NCI-H1092 (cell line): ENCODE data around the gene CALHM3.
"Not testable (repeated sequence)": the region's sequence is repeated elsewhere in the genome, so short reads cannot be mapped to it uniquely, and the experiment has no call there.

Source experiments
- DNase-seq: peaks from one replicate; lab custom pipeline; 2025; lab: John Stamatoyannopoulos, UW

Gene CALHM3

DNA sequence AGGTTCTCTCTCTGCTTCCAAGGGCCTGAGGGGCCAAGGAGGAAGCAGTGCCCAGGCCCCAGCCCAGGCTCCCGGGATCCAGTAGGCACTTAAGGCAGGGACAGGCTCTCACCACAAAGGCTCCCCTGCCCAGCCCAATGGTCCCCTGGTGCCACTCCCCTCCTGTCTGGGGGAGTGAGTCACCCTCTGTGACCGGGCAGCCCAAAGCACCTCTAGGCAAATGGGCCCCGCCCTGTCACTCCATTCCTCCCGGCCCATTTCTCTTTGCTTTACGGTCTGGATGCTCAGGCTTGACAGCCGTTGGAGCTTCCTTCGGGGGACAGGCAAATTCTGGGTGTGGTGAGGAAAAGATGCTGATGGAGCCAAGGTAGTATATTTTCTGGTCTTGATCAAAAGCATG is at the start of gene CALHM3:
TSS of gene CALHM3 (minus strand) at position 106 of the 400 bp plus-strand sequence. CDS start 208 bp downstream, outside the sequence.
- DNase-seq, result no peak

DNA sequence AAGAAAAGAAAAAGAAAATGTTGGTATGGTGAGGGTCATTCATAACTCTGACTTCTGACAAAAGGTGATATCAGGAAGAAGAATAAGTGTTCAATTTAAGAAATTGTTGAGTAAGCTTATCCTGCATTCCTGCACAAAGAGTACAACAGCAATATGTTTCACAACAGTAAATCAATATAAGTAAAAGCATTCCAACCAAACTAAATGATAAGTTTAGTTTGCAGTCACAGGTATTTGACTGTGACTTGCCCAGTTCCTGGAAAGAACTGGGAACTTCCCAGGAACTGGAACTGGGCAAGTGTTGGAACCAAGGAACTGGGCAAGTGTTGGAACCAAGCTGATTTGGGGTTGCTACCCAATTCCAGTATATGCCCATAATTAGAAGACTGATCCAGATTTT is 49.5 kb upstream of the CALHM3 start:
- DNase-seq, result no peak

DNA sequence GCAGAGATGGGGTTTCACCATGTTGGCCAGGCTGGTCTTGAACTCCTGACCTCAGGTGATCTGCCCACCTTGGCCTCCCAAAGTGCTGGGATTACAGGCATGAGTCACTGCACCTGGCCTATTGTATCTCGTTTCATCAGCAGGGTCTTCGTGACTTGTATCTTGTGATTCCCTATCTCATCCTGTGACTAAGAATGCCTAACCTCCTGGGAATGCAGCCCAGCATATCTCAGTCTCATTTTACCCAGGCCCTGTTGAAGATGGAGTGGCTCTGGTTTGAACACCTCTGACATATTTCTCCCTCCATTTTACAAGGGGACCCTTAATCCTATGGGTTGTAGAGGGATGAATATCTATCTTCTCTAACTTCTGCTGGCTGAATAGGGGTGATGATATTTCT is 48.4 kb upstream of the CALHM3 start:
- DNase-seq, result not testable (repeated sequence)

- no peak for DNase-seq
Measured at GRCh38 chr10:103525901-103526300, 46.9 kb upstream of the CALHM3 start.

- DNase-seq, result no peak
Measured at GRCh38 chr10:103523683-103524082, 44.6 kb upstream of the CALHM3 start.

- DNase-seq, result not testable (repeated sequence)
Measured at GRCh38 chr10:103522006-103522405, 43.0 kb upstream of the CALHM3 start.

DNA sequence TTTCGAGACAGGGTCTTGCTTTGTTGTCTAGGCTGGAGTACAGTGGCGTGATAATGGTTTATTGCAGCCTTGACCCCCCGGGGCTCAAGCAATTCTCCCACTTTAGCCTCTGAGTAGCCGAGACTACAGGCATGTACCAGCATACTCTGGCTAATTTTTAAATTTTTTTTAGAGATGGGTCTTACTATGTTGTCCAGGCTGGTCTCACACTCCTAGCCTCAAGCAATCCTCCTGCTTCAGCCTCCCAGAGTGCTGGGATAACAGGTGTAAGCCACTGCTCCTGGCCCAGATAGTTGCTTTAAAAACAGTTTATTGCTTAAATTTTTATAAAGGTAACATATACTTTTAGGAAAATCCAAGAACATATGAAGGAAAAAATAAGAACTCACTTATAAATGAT is 40.8 kb upstream of the CALHM3 start:
- DNase-seq, result no peak

GRCh38 chr10:103517234-103518085 is 38.4 kb upstream of the CALHM3 start:
- no peak for DNase-seq

DNA sequence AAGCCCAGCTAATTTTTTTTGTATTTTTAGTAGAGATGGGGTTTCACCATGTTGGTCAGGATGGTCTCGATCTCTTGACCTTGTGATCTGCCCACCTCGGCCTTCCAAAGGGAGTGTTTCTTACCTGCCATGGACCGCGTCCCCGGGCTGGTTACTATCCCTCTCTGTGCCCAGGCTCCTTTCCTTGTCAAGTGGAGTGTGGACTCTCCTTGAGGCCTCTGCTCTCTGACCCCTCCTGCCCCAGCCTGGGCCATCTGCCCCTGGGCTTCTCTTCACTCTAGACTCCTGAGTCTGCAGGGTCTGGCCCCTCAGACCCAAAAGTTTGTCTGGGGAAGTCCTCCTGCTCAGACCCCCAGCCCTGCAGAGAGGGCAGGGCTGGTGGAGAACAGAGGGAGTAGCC is 35.2 kb upstream of the CALHM3 start:
- DNase-seq, result no peak

DNA sequence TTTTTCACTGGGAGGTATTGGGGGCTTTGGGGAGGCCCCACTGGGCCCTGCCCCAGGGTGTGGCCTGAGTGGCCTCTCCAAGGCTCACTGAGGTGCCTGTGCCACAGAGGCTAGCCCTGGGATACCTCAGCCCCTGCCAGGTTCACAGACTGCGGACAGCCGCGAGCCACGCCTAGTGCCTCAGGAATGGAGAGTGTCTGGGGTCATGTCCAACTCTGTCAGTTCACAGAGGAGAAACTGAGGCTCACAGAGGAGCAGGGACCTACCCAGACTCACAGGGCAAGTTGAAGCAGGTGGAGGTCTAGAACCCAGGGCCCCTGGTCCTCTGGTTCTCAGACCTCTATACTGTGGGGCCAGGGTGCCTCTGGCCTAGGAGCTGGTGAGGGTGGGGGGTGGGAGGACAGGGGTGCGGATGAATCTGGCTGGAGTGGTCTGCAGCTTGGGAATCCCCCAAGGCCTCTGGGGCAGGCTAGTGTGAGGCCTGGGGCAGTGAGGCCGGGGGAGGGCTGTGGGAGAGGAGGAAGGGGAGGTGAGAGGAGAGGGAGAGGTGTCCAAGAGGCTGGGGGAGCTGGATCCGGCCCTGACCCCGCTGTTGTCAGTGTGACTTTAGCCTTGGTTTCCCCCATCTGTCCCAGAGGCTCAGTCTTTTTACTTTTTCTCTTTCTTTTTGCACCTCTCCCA is 34.5 kb upstream of the CALHM3 start:
- no peak for DNase-seq

- DNase-seq, result no peak
Measured at GRCh38 chr10:103512591-103513379, 33.7 kb upstream of the CALHM3 start.

DNA sequence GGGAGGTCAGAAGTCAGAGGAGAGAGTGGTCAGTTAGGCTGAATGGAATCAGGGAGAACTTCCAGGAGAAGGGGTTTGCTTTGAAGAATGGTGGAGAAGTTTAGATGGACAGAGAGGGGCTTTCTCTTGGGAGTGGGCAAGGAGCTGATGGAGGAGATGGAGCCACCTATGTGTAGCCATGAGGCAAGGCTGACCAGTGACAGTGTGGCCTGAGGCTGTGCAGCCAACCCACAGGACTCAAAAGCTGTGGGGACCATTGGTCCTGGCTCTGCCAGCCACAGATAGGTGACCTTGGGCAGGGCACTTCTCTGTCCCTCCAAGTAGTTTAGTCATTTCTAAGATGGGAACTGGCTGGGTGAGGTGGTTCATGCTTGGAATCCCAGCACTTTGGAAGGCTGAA is 33.1 kb upstream of the CALHM3 start:
- no peak for DNase-seq

DNA sequence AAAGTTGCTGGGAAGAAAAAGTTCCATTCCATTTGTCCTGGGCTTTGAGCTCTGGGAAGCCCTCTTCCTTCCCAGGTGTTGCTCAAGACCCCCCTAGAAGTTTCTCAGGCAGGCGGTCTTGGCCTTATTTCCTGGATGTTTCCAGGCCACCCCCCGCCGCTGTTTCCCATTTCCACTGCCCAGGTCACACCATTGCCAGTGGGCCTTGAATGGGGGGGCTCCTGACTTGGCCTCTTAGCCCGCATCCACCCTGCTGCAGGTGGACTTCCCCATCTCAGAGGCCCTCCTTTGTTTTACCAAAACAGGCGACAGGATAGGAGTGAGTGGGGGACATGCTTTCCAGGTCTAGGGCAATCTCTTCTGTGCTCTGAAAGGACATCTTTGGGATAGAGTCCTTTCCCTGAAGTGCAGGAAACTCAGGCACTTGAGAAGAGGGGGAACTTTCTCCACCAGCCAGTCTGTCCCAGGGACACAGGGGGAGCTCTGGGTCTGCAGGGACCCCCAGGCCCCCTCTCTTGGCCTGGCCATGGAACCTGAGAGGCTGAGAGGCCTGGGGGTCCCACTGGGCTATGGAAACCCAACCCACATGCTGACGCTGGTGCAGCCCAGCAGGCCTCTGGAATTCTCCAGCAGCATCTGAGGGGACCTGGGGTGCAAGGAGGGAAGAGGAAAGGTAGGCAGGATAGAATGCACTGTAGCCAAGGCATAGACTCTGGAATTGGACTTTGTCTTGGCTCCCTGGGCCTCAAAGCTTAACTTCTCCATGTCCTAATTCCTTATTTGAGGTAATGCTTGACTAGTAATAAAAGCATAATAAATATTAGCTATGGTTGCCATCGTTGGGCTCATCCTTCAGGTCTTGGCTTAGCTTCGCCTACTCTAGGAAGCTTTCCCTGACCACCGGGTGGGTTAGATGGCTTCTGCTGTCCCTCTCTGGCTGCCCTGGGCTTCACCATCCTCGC is 32.0 kb upstream of the CALHM3 start:
- no peak for DNase-seq

DNA sequence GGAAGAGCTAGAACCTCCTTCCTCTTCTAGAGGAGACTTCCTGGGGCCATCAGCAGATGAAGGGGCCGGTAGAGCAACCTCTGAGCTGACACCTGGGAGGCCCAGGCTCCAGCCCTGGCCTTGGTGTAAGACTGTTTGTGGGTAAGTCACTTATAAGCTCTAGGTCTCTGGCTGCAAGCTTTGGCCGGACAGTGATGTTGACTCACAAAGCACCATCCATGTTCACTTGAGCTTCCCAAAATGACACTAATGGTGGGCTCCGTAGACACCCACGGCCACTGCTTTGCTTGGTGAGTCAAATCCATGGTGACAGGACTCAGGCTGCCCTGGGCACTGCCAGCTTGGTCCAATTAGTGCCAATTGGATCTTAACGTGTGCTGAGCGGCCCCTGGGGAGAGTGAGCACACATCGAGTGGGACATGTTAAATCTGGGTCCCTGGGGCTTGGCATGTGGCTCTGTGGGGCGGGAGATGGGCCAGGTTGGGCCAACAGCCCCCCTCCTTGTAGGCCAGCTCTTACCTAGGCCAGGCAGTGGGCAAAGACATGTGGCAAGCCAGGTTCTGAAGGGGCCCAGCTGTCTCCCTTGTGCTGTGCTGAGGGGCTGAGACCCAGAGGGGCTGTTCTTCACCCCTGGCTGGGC is 31.1 kb upstream of the CALHM3 start:
- DNase-seq, result no peak

DNA sequence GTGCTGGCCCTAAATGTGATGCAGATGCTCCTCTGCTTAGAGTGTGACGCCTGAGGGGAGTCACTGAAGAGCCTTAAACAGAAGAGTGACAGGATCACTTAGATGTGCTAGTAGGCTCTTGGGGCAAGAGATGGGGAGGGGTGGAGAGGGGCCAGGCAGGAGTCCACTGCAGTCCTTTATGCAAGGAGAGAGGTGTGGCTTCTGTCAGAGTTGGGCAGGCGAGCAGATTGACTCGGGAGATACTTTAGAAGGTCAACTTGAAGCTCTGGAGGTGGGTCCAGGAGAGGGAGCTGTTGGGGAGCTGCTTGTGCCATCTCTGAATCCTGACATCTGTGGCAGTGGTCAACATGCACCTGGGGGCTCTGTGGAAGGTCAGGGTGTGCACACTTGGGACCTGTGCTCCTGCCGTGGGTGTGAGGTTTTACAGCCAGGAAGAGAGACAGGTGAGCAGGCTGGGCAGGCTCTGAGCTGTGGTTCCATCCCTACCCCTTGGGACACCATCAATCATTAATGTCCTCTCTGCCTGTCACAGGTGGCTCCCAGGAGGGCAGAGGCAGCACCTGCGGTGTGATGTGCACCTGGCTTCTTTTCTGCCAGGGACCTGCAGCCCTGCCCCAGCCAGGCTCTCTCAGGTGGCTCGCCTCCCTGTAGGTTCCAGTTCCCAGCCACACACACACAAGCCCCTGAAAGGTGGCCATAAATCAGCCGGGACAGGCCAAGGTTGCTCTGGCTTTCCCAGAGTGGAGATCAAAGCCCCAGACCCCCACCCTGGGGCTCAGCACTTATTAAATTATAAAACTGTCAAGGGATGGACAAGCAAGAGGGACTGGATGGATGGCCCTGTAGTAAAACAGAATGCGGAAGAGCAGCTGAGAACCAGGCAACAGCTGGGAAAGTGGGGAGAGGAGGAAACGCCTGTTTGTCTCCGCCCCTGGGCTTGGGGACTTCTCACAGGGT is 28.5 kb upstream of the CALHM3 start:
- DNase-seq, result no peak

DNA sequence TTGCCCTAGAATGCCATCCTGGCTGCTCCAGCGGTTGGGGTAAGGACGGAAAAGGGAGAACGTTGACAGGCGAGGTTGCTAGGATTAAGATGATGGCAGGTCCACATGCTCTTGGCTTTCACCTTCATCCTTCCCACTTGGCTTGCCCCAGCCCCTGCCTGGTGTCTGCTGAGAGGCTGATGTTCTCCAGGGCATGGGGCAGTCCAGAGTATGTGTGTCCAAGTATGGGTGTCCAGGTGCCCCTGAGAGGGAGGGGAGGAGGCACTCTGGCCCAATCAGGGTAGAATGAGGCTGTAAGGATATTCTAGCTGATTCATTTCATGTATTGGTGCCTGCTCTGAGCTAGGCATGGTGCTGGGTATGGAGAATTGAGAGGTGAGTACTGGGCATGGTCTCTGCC is 27.0 kb upstream of the CALHM3 start:
- DNase-seq, result no peak

DNA sequence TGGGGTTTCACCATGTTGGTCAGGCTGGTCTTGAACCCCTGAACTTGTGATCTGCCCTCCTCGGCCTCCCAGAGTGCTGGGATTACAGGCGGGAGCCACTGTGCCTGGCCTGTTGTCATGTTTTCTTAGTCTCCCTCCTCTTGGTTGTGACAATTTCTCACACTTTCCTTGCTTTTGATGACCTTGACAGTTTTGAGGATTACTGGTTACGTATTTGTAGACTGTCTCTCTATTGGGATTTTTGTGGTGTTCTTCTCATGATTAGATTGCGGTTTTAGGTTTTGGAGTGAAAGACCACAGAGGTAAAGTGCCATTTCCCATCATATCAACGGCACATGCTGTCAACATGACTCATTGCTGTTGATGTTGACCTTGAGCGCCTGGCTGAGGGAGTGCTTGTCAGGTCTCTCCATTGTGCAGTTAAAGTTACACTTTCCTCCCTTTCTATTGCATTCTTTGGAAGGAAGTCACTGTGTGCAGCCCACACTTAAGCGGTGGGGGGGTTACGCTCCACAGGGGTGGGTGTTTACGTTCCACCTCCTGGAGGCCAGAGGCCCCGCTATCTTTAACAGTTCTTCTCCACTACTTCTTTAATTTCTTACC is 25.2 kb upstream of the CALHM3 start:
- DNase-seq, result no peak

- not testable (repeated sequence) for DNase-seq
Measured at GRCh38 chr10:103503777-103504176, 24.7 kb upstream of the CALHM3 start.
